ENCODE measurements around the gene MC5R.

MC5R gene

DNA sequence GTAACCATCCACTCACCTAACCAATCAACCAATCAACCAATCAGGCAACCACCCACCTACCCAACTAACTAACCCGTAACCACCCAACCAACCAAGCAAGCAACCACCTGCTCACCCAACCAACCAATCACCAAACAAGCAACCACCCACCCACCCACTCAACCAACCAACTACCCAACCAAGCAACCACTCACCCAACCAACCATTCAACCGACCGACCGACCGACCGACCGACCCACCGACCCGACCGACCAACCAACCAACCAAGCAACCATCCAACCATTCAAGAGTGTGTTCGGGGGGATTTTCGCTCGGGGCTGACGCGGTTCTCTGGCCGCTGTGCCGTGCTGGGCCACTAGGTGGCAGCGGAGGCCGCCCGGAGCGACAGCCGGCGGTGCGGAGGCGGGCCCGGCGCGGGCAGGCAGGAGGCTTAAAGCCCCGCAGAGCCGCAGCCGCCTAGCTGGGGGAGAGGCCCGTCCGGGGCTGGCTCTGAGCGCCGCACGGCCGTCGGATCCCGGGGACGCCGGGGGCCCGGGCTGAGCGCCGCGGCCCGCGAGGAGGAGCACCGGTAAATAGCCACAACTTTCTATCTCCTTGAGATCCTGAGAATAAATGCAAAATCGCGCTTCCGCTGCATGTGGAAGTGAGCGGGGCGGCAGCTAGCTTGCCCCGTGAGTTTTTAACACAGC lies at the start of gene MC5R:
Gene MC5R (plus strand): TSS at position 443 of the 689 bp plus-strand sequence. CDS start 1,617 bp downstream, outside the sequence.
- DNase-seq, result no peak

DNA sequence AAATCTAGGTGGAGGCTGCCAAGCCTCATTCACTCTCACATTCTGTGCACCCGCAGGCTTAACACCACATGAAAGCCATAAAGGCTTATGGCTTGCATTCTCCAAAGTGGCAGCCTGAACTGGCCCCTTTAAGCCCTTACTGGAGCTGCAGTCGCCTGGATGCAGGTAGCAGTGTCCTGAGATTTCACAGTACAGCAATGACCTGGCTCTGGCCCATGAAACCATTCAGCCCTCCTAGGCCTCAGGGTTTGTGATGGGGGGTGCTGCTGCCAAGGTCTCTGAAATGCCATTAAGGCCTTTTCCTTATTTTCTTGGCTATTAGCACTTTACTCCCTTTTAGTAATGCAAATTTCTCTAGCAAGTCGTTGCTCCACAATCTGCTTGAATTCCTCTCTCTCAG lies 48.9 kb upstream of the MC5R start:
- DNase-seq, result no peak

DNA sequence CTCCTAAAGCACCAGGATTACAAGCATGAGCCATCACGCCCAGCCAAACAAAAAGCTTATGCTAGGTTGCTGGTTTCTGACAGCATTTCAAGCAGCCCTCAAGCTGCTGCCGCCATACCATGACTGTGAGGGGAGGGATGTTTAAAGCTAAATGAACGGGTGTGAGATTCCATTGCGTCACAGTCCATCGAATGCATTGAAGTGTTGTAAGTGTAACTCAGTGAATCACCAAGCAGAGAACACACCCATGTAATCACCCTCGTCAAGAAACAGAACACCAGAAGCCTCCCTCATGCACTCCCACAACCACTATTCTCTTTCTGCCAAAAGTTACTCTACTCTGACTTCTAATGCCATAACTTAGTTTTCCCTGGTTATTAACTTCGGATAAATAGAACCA lies 32.8 kb upstream of the MC5R start:
- DNase-seq, result no peak

DNA sequence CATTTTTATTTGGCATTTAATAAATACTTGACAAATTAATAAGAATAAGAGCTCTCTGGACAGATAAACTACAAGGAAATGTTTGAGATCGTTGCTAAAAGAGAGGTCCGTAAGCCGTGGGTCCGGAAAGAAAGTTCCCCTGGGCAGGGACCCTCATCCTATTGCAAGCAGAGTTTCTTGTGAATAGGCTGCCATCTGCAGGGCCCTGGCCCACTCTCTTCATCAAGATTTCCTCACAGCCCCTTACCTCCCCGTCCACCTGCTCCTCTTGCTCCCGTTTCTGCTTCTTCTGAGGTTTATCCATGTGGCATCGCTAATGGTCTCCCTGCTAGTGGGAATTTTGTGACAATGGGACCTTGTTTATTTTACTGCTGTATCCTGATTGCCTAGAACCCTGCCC lies 30.1 kb upstream of the MC5R start:
- no peak for DNase-seq

DNA sequence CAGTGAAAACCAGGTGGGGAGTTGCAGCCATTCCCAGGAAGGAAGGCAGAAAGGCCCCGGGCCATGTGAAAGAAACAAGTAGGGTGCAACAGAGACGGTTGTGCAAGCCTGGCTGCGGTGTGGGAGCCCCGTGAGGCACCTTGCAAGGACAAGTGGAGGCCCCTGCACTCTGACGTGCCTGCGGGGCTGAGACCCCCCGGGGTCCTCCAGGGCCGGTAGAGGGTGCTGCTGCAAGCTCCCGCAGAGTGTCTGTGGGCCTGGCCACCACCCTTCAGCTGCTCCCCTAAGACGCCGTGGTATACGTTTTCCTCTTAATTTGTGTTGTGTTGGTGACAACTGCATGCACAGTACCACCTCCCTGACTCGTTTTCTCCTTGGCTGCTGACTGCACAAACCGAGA lies 27.4 kb upstream of the MC5R start:
- DNase-seq, result no peak

DNA sequence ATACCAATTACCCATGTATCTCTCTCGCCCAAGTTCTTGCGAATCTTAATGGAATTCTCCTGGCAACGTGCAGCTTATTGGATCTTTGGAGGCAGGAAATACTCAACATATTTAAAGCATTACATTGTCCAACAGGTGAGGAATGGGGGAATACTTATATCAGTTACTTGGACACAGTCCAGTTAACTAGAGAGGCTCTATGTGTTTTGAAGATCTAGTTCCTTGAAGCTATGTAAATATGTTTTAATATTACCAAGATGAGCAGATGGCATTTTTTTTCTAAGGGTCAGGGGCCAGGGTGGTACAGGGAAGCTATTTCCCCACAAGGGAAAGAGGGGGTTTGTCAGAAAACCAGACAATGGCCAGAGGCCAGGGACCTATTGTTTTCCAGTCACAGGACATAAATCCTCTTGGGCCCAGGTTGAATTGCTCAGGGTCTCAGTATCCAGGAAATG lies 26.8 kb upstream of the MC5R start:
- DNase-seq, result peak; percentile 17

DNA sequence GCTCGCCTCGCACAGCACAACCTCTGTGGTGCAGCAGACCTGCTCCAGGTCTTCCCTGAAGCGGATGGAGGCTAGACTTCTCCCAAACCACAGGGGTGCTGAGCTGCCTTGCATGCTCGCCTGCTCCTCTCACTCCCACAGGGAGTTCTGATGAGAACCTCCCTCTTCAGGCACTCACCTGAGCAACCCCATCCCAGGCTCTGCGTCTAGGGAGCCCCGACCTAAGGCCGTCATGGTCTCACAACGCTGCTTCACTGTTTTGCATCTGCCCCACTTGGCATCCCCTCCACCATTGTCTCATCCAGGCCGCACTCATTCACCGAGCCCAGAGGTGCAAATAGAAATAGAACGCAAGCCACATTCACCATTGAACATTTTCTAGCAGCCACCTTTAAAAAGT lies 24.6 kb upstream of the MC5R start:
- no peak for DNase-seq

DNA sequence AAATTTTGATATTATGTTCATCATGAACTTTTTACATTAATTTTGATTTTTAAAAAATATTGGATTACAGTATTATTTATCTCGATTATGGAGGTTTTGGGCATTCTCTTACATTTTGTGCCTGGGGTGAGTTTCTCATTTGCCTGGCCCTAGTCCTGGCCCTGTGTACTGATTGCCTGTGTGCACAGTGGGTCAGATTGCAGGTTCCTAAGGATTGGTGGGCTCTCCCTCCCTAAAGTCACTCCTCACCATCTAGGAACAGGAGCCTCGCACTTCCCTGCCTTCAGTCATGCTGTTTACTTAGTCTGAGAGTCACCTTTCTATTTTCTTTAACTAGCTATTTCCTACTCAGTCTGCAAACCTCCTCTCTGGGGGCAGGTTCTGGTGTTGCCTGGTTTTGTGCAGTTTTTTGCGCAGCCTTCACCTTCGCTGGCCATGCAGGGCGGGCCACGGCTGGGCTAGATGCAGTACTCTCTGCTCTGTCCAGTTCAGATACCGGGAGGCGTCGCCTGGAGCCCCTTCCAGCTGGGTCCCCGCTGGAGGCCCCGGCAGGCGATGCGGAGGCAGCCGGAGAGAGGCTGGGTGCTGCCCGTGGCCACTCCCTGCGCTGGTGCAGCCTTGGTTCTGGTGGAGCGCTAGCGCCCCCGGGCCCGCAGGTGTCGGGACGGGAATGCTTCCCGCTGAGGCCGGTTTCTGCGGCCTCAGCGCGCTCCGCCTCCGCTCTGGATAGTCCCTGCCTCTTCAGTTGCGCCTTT lies 23.3 kb upstream of the MC5R start:
- DNase-seq, result peak; percentile 43

DNA sequence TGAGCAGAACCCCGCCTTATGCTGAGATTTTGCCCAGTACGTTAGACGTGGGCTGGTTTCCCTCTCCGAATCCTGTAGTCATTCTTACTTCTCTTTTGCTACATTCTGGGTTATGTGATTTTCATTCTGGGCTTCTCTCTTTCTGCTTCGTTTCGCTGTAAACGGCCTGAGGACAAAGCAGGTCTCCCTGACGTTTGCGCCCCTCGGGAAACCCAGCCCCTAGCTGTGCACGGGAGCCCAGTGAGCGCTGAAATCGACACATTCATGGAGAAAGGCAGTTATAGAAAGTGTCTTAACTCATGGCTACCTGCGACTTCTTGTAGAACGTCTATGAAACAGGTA lies 22.7 kb upstream of the MC5R start:
- no peak for DNase-seq

DNA sequence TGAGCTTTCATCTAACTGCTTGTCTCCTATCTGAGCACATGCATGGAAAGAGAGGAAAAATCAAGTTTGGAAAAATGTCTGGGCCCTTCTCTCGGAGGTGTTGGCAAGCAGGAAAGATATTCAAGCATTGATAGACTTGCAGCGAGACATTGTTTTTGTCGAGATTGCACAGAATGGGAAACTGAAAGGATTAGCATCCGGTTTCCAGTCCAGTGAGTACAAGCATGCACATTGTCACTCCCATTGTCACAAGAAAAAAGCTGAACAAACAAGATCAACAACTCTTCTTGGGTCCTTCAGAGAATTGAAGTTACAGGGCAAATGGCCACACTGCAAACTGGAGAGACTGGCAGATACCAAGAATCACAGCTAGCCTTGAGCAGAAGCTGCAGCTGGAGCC lies 19.6 kb upstream of the MC5R start:
- DNase-seq, result no peak

DNA sequence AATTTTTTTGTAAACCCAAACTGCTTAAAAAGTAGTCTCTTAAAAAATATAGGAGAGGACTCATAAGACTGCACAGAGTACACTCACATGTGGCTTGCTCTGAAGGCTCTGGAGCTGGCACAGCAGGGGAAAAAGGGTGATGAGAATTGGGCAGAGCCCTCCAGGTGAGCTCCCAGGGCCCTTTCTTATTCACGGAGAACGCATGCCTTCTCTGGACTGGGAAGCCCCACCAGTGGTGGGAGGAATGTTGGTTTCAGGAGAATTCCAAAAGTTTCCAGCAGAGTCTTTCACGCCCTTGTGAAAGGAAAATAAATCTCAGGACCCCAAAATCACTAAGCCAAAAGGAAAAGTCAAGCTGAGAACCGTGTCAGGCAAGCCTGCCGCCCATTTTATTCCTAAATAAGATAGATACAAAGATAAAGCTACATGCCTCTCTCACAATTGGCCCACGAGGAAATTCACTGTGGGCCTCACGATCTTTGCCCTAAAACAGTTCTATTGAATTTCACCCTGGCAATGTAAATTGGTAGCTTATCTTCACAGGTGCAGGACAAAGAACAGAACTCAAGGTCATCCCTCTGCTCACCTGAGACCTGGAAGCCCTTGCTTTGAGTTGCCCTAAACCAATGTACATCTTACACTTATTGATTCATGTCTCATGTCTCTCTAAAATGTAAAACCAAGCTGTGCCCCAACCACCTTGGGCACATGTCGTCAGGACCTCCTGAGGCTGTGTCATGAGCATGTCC lies 15.5 kb upstream of the MC5R start:
- DNase-seq, result no peak

DNA sequence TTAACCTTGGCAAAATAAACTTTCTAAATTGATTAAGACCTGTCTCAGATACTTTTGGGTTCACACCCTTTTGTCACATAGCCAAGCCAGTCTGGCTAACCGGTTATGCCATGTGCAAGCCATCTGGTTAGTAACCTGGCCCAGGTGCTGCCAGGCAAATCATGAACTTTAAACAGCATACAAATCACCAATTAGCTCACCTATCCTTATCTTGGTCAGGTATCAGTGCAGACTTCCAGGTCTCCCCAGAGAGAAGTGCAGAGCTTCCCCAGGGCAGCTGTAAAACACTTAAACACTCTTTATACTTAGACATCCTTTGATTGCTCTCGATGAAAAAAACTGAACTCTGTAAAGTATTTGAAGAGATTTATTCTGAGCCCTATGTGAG lies 14.9 kb upstream of the MC5R start:
- no peak for DNase-seq

DNA sequence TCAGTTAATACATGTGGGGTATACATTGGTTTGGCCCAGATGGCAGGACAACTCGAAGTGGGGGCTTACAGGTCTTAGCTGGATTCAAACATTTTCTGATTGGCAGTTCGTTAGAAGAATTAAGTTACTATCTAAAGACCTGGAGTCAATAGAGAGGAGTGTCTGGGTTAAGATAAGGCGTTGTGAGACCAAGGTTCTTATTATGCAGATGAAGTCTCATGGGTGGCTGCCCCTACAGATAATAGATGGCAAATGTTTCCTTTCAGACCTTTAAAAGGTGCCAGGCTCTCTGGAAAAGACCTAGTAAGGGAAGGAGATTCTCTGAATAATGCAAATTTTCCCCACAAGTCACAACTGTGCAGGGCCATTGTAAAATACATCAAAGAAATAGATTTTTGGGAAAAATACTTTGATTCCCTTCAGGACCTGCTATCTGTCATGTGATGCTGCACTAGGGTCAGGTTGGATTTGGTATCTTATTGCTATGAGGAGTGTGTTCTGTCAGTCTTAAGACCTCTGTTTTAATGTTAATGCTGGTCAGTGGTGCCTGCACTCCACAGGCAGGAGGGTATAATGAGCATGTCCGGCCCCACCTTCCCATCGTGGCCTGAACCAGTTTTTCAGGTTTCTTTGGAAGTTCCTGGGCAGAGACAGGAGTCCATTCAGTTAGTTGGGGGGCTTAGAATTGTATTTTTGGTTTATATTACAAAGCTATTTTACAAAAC lies 14.3 kb upstream of the MC5R start:
- no peak for DNase-seq

DNA sequence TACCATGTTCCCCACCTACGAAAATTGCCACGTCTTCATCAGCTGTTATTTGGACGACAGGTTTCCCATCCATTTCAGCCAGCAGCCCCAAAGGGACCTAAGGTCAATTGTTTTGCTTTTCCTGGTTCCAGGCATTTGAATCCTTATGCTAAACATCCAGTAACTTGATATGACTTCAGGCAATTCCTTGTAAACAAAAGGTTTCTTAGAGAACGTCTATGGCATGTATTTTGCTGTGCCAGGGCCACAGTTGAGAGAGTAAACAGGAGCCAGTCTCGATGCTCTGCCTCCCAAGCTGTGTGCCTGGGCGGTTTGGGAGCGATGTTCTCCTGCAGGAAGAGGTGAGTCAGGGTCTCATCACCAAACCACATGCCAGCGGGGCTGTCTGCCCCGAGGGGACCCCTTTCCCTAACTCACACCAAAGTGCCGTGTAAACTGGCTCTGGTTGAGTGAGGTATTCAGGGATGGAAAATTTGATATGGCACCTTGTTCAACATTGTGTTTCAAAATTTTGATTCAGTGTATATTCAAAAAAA lies 12.9 kb upstream of the MC5R start:
- DNase-seq, result no peak

DNA sequence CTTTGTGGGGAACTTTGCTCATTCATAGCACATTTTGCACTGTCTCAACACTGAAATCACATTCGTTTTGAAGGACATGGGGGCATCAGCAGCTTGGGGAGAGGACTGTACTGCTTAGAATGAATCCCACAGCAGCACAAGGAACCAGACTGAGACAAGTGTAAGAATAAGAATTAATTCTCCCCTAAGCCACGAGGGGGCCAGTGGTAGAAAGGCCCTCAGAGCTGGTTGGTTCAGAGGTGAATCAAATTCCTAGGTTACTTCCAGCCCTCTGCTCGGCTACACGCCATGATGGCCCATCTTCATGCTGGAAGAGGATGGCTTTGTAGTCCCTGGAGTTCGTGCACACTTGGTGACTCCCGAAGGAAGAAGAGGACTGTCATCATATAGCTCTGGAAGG lies 12.0 kb upstream of the MC5R start:
- no peak for DNase-seq

DNA sequence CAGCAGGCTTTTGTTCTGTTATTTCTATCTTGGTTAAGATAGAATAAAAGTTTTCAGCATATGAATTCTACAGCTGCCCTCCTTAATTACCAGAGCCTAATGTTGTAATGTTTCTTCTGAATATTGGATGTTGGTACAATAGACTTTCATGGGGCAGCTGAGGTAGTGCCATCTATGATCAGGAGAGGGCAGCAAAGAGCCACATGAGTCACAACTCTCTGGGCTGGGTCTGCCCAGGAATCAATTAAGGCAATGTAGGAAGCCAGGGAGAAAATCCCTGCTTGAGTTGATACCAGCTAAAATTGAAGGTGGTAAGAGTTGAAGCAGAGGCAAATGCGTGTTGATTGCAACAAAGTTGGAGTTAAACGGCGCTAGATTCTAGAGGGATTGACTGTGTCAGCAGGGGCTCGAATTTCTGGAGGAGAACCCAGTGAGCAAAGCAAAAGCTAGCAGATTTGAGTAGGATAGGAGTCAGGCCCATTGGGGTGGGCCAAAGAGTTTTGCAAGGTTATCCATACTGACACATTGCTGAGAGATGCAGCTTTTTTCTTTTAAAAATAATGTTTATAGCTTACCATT lies 10.6 kb upstream of the MC5R start:
- DNase-seq, result no peak

DNA sequence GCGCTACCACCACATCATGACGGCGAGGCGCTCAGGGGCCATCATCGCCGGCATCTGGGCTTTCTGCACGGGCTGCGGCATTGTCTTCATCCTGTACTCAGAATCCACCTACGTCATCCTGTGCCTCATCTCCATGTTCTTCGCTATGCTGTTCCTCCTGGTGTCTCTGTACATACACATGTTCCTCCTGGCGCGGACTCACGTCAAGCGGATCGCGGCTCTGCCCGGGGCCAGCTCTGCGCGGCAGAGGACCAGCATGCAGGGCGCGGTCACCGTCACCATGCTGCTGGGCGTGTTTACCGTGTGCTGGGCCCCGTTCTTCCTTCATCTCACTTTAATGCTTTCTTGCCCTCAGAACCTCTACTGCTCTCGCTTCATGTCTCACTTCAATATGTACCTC lies 2.3 kb downstream of the MC5R start:
- no peak for DNase-seq

DNA sequence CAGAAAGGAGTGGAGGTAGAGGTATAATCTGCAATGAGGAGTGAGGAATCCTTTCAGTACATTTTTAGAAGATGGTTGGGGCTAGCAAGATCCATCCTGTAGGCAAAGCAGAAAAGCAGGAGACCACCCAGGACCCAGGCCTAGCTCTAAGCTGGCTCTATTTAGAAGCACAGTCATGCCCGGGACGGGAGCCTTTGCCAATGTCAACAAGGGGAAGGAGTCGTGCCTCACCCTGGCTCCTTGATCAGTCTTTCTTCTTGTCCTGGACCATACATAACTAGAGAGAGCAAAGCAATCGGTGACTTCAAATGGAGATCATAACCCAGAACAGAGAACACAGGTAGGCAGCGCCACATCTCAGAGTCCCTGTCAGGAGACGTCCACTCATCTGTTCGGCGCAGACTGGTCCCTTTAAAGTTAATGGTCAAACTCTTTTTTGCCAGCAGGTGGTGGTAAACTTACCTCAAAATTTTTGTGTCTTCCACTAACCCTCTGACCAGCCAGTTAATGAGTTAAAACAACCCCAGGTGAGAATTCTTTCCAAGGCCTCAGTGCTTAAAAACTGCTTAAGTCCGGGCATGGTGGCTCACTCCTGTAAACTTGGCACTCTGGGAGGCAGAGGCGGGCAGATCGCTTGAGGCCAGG lies 8.0 kb downstream of the MC5R start:
- no peak for DNase-seq

DNA sequence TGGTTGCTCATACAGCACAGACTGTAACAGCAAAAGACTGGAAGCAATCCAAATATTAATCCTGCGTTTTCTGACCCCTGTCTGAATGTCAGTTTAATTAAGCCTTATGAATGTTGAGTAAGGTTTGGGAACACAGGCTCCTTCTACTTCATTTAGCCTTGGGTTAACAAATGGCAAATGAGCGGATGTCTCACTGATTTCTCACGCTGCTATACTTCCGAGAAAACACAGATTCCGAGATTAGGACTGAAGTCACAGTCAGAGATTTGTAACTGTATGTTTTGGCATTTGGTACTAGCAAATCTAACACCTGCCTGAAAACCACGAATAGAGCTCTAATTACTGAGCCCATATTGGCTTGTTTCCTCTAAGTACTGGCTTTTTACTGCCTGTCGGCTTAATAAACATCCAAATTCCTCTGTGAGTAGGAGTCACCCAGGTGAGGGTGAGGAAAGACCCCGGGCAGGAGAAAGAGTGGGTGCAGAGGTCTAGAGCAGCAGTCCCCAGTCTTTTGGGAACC lies 10.6 kb downstream of the MC5R start:
- DNase-seq, result no peak

DNA sequence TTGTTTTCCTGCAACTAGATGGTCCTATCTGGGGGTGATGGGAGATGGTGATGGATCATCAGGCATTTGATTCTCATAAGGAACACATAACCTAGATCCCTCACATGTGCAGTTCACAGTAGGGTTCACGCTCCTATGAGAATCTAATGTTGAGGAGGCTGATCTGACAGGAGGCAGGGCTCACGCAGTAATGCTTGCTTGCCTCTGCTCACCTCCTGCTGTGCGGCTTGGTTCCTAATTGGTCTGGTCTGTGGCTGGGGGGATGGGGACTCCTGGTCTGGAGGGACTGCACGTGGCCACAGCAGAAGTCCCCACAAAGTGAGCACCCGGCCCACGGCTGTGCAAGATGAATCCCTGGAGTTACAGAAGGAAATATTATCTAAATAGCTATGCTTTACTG lies 11.3 kb downstream of the MC5R start:
- DNase-seq, result no peak

DNA sequence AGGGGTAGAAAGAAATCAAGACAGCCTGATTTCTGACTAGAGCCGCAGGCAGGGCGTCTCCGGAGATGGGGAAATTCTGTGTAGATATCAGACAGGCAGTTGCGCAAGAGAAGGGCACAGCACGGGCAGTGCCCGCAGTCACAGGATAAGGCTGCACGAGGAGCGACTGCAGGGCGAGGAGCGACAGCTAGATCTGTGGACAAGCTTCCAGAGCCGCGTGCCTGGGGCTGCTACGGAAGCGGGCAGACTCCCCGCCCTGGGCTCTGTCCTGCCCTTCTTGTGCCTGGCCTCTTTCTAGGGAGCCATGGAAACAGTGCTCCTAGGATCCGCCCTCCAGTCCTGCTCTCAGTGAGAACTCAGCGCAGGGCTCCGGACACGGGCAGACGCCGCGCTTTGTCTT lies 12.6 kb downstream of the MC5R start:
- DNase-seq, result no peak

DNA sequence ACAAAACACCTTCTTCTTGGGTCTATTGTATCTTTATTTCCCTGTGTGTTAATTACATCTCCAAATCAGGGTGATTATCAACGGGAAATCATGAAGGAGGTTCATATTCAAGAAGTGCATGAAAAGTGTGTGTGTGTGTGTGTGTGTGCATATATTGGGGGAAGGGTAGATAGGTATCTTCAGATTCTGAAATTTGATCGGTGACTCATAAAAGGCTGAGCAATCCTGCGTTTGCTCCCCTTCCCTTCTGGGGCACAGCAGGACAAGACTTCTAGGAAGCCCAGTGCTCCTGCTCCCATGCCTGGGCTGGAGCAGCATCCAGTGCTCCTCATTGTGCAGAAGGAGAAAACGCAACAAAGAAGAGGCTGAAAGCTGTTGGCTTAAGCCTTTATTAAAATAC lies 25.8 kb downstream of the MC5R start:
- DNase-seq, result no peak

Measured in NCI-H2029 (cell line).